Endothelial cell of umbilical vein (primary cell): ENCODE data around the gene CTBP2. TPM values are rescaled to one million over a fixed set of nuclear protein-coding genes. Genes with fewer than 3 reads are reported as not detected.

ENCODE experiments used
- BruUV-seq: library from RNA; stranded (reverse); fragments of 400-500 nt; replicated peaks from 2 replicates; lab custom pipeline; 2021; lab: Mats Ljungman, UMichigan
- CTCF ChIA-PET: fragments of 300-600, 350-600 bp; sonication (Branson Sonifier 250); formaldehyde crosslinking; loops from one replicate; lab custom pipeline; 2021; ENCODE audit warnings: antibody characterized with exemption, inconsistent platforms; lab: Charles Lee
- POLR2A ChIA-PET: fragments of 300-600, 350-600 bp; sonication (Branson Sonifier 250); formaldehyde crosslinking; loops from one replicate; lab custom pipeline; 2021; ENCODE audit warnings: antibody characterized with exemption, inconsistent platforms; lab: Charles Lee
- DNase-seq: peaks from one replicate; pipeline ENCODE4 v3.0.0-alpha.2; 2011; ENCODE audit warnings: low read depth, low spot score
- FAIRE-seq: peaks from 2 replicates; lab custom pipeline; 2011; peaks lifted over from hg19 to GRCh38; lab: Jason Lieb, UNC
- H2AFZ ChIP-seq: 2 replicates; pipeline ENCODE4 v1.6.0; 2012; ENCODE audit warnings: low read depth, low read length, control low read depth, inconsistent platforms
- H3K27ac ChIP-seq: 2 replicates; pipeline ENCODE4 v1.5.1; 2011; ENCODE audit warnings: low read depth, mild to moderate bottlenecking, control low read depth, low read length, moderate library complexity; ENCODE audit not compliant: insufficient read depth
- H3K27me3 ChIP-seq, 2 experiments: 2 replicates each; pipeline versions ENCODE4 v1.6.0 to v1.6.1; 2011; ENCODE audit warnings: low read length in 2 of 2, mixed read lengths in 1 of 2; ENCODE audit not compliant: control insufficient read depth in 2 of 2, insufficient read depth in 2 of 2
- H3K36me3 ChIP-seq, 2 experiments: 2 replicates in 1 of 2; 3 replicates in 1 of 2; pipeline ENCODE4 v1.5.1; 2011; ENCODE audit warnings: low read length in 2 of 2, mild to moderate bottlenecking in 1 of 2, moderate library complexity in 1 of 2; ENCODE audit not compliant: control insufficient read depth in 2 of 2, insufficient read depth in 2 of 2; ENCODE audit errors: extremely low read depth in 1 of 2
- H3K4me1 ChIP-seq: 3 replicates; pipeline ENCODE4 v1.5.1; 2011; ENCODE audit warnings: mild to moderate bottlenecking, low read length; ENCODE audit not compliant: control insufficient read depth, insufficient read depth; ENCODE audit errors: extremely low read depth
- H3K4me2 ChIP-seq: 2 replicates; pipeline ENCODE4 v1.6.1; 2011; ENCODE audit warnings: low read length, control low read depth, mixed read lengths; ENCODE audit not compliant: insufficient read depth
- H3K4me3 ChIP-seq, 3 experiments: fragments of 200-600 bp in 1 of 3; sonication (generic), shearing (Covaris generic) in 1 of 3; replicated peaks in 1 of 3; 2 replicates each; pipeline ENCODE4 v1.5.1; 2011 to 2016; ENCODE audit warnings: control low read depth in 3 of 3, low read length in 3 of 3, mild to moderate bottlenecking in 2 of 3, inconsistent platforms in 1 of 3, low read depth in 1 of 3, moderate library complexity in 1 of 3; ENCODE audit not compliant: insufficient read depth in 1 of 3
- H3K79me2 ChIP-seq: 2 replicates; pipeline ENCODE4 v1.6.0; 2012; ENCODE audit warnings: low read length, inconsistent platforms; ENCODE audit not compliant: control insufficient read depth, insufficient read depth
- H3K9ac ChIP-seq: replicated peaks from 2 replicates; pipeline ENCODE3; 2011; ENCODE audit warnings: low read length, control low read depth; ENCODE audit not compliant: insufficient read depth; ENCODE audit errors: extremely low read depth
- H3K9me1 ChIP-seq: replicated peaks from 3 replicates; pipeline ENCODE4 v1.6.0; 2011; ENCODE audit warnings: mild to moderate bottlenecking, low read length; ENCODE audit not compliant: control insufficient read depth, insufficient read depth; ENCODE audit errors: extremely low read depth
- H3K9me3 ChIP-seq: replicated peaks from 2 replicates; pipeline ENCODE4 v1.5.1; 2012; ENCODE audit warnings: low read length, inconsistent platforms; ENCODE audit not compliant: control insufficient read depth, insufficient read depth
- H4K20me1 ChIP-seq: replicated peaks from 2 replicates; pipeline ENCODE3; 2011; ENCODE audit warnings: mild to moderate bottlenecking, low read length; ENCODE audit not compliant: control insufficient read depth, insufficient read depth; ENCODE audit errors: extremely low read depth
- CTCF ChIP-seq, 2 donors: IDR thresholded peaks; 1 replicate in 1 of 2; 2 replicates in 1 of 2; pipeline ENCODE4 v1.5.1; 2011; ENCODE audit warnings: low read length in 2 of 2, mild to moderate bottlenecking in 2 of 2, moderate library complexity in 2 of 2, control low read depth in 1 of 2, inconsistent platforms in 1 of 2, low read depth in 1 of 2; ENCODE audit not compliant: insufficient read depth in 1 of 2; ENCODE audit errors: extremely low read depth in 1 of 2
- EZH2 ChIP-seq: IDR thresholded peaks from 2 replicates; pipeline ENCODE4 v1.6.1; 2012; ENCODE audit warnings: borderline replicate concordance, low read depth, mild to moderate bottlenecking, moderate library complexity, low read length, inconsistent platforms; ENCODE audit not compliant: severe bottlenecking
- FOS ChIP-seq: IDR thresholded peaks from 2 replicates; pipeline ENCODE4 v1.6.1; 2011; ENCODE audit warnings: mild to moderate bottlenecking, low read length, moderate library complexity, borderline replicate concordance; ENCODE audit not compliant: insufficient read depth
- GATA2 ChIP-seq: IDR thresholded peaks from 2 replicates; pipeline ENCODE4 v1.7.0; 2011; ENCODE audit warnings: low read depth, mild to moderate bottlenecking, moderate library complexity, mixed read lengths, low read length; ENCODE audit not compliant: insufficient read length, insufficient read depth
- JUN ChIP-seq: IDR thresholded peaks from 2 replicates; pipeline ENCODE4 v1.6.1; 2011; ENCODE audit warnings: borderline replicate concordance, low read depth; ENCODE audit not compliant: insufficient read length, insufficient read depth
- MAX ChIP-seq: IDR thresholded peaks from 2 replicates; pipeline ENCODE4 v1.6.1; 2011; ENCODE audit not compliant: insufficient read depth, insufficient read length
- MYC ChIP-seq: IDR thresholded peaks from one replicate; pipeline ENCODE4 v1.6.1; 2011; ENCODE audit warnings: mild to moderate bottlenecking, low read depth, low read length
- POLR2A ChIP-seq: IDR thresholded peaks from 2 replicates; pipeline ENCODE4 v1.6.1; 2012; ENCODE audit warnings: low read depth, mild to moderate bottlenecking, control low read depth, low read length
- POLR2AphosphoS5 ChIP-seq: IDR thresholded peaks from 2 replicates; pipeline ENCODE4 v1.6.1; 2012; ENCODE audit warnings: low read depth, mild to moderate bottlenecking, control low read depth, low read length, moderate library complexity; ENCODE audit not compliant: insufficient read depth
- dilution Hi-C: fragments of 300-500 bp; cut with MboI; formaldehyde crosslinking; loops from one replicate; pipeline ENCODE4 v1.15.0; 2019; ENCODE audit warnings: low sequenced_read_pairs; ENCODE audit not compliant: extremely low pct_ligation_motif_present
- intact Hi-C: fragments of 100-400 bp; cut with micrococcal nuclease; formaldehyde crosslinking; loops from one replicate; pipeline ENCODE4 v1.10.0; 2022
- polyA plus RNA-seq, 4 experiments: library from polyadenylated mRNA; depleted of rRNA in 3 of 4; stranded (reverse) in 3 of 4; unstranded in 1 of 4; fragments of >200 nt; gene quantifications; 2 replicates each; pipeline versions ENCODE4 v1.2.1 to v1.2.3, GENCODE V29; 2011 to 2012; ENCODE audit warnings: missing spikeins in 1 of 4
- total RNA-seq: library from RNA; stranded (reverse); gene quantifications from 2 replicates; pipeline ENCODE4 v1.2.3, GENCODE V29; 2021

Gene CTBP2
- total and polyA plus RNA-seq, 2 donors (not counting 3 experiments of a cell fraction or from before 2014, with no cell fraction given) = 118 to 128 TPM

DNA sequence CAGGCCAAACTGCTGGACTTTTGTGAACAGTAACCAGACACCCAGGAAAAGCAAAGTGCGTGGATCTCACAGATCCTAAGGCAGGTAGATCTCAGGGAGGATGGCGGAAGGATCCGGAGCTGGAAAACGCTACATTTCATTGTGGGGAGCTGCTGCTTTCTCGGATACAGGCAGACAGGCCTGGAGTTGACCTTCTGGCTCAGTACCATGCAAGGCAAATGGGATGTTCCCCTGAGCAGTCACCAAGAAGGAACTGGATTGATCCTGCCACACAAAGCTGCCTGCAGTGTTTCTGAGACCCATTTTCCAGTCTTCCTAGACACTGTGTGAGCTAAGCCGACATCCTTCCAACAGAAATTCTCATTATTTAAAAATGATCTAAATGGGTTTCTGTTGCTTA, 152.9 kb downstream of the CTBP2 start:
- H4K20me1 ChIP-seq = no peaks in the 10 kb centered on the region
- H3K27ac ChIP-seq = no peak overlapping the region
- TF ChIP-seq MAX = no peak
- TF ChIP-seq CTCF (IDR thresholded peaks at IDR 0.05; ENCODE audit: extremely low read depth in 1 of 2, insufficient read depth in 1 of 2, low read depth in 1 of 2, low read length in 2 of 2) = no peak
- TF ChIP-seq EZH2 = no peak
- no peak for TF ChIP-seq JUN
- no peak for TF ChIP-seq POLR2A
- TF ChIP-seq FOS = no peak
- no peak for TF ChIP-seq GATA2
- no peak for TF ChIP-seq MYC
- TF ChIP-seq POLR2AphosphoS5 = no peak
- H3K9me3 ChIP-seq = no peaks in the 10 kb centered on the region
- no peak overlapping the region for H2AFZ ChIP-seq
- H3K4me2 ChIP-seq = no peak overlapping the region
- peaks cover 47% of the 10 kb centered on the region for H3K79me2 ChIP-seq
- BruUV-seq = no TSS peak
- H3K4me1 ChIP-seq = no peaks in the 10 kb centered on the region
- no peaks in the 10 kb centered on the region for H3K27me3 ChIP-seq
- intact Hi-C loops (no loop called here), dilution Hi-C loops (no loop called here)
- FAIRE-seq (no peak), DNase-seq (no peak)
- H3K36me3 ChIP-seq = peaks cover 0 to 34% of the 10 kb centered on the region in 2 experiments
- CTCF ChIA-PET = interaction anchor here (1.4 kb wide), 1 partner anchor 15 kb away, joined by 6 read pairs; no protein-coding TSS in a partner anchor
- no peak overlapping the region for H3K9ac ChIP-seq
- no peak overlapping the region for H3K4me3 ChIP-seq
- POLR2A ChIA-PET = interaction anchor here (0.6 kb wide), 1 partner anchor 22 kb away, joined by 6 read pairs; no protein-coding TSS in a partner anchor
- no peaks in the 10 kb centered on the region for H3K9me1 ChIP-seq
